Heart right ventricle (tissue), 16 donors: ENCODE data around the gene XPO1. TPM values are rescaled to one million over a fixed set of nuclear protein-coding genes. Genes with fewer than 3 reads are reported as not detected.

Experiments
- ATAC-seq, 8 donors: fragments of 200-7000 bp; cut with Tn5 transposase; one replicate each; pipeline ENCODE4 v1.9.1; 2020; ENCODE audit warnings: mild to moderate bottlenecking in 8 of 8, moderate library complexity in 8 of 8, moderate number of reproducible peaks in 1 of 8
- DNase-seq, 2 donors: peaks; one replicate each; pipeline ENCODE4 v3.0.0-alpha.2; 2020
- H3K27ac ChIP-seq, 10 donors: fragments of 200-600 bp; sonication (generic) in 2 of 10; one replicate each; pipeline versions ENCODE4 v1.5.0 to v1.8.0; 2020 to 2022; ENCODE audit warnings: mild to moderate bottlenecking in 3 of 10
- H3K27me3 ChIP-seq, 7 donors: fragments of 200-600 bp; one replicate each; pipeline ENCODE4 v1.8.0; 2021 to 2022; ENCODE audit warnings: mild to moderate bottlenecking in 2 of 7
- H3K36me3 ChIP-seq, 9 donors: fragments of 200-600 bp; sonication (generic) in 1 of 9; one replicate each; pipeline versions ENCODE4 v1.5.0 to v1.8.0; 2020 to 2022; ENCODE audit warnings: mild to moderate bottlenecking in 2 of 9
- H3K4me1 ChIP-seq, 9 donors: fragments of 200-600 bp; sonication (generic) in 1 of 9; one replicate each; pipeline versions ENCODE4 v1.5.0 to v1.8.0; 2020 to 2022; ENCODE audit warnings: mild to moderate bottlenecking in 4 of 9
- H3K4me3 ChIP-seq, 10 donors: fragments of 200-600 bp; sonication (generic) in 2 of 10; one replicate each; pipeline versions ENCODE4 v1.5.0 to v1.8.0; 2020 to 2022; ENCODE audit warnings: mild to moderate bottlenecking in 7 of 10, moderate library complexity in 2 of 10
- H3K9me3 ChIP-seq, 11 donors: fragments of 200-600 bp in 10 of 11; sonication (generic) in 2 of 11; one replicate each; pipeline versions ENCODE4 v1.5.0 to v1.8.0; 2013 to 2022; ENCODE audit warnings: mild to moderate bottlenecking in 2 of 11, control low read depth in 1 of 11, moderate library complexity in 1 of 11
- WGBS, 2 donors: extraction: QIAGEN DNeasy Blood & Tissue Kit; methylation state at CpG; one replicate each; pipeline ENCODE4 v1.1.7; 2013; ENCODE audit warnings: inconsistent platforms in 1 of 2; 5-methylcytosine and 5-hydroxymethylcytosine counted together
- intact Hi-C, 10 donors: fragments of 100-400 bp; cut with DNase I; formaldehyde crosslinking; loops; one replicate each; pipeline versions ENCODE4 v1.11.1 to v1.14.2; 2022
- polyA plus RNA-seq, 2 donors: library from polyadenylated mRNA; stranded (reverse); fragments of 200-250 nt; gene quantifications; one replicate each; pipeline ENCODE4 v1.2.3, GENCODE V29; 2013
- total RNA-seq, 10 donors: library from RNA; stranded (reverse); fragmentation: NEBNext Ultra II Directional in 3 of 10; extraction: Animal tissue kit (Norgen Biotek cat#: 25700) in 3 of 10; gene quantifications; one replicate each; pipeline versions ENCODE4 v1.2.1 to v1.2.4, GENCODE V29; 2021 to 2023
- TF ChIP-seq, protein P1 (sequence below), 9 donors: fragments of 200-600 bp; sonication (generic) in 2 of 9; IDR thresholded peaks; one replicate each; pipeline versions ENCODE4 v1.5.0 to v1.8.0; 2021 to 2022; ENCODE audit warnings: antibody characterized with exemption in 9 of 9, mild to moderate bottlenecking in 5 of 9, moderate library complexity in 1 of 9
- donor health status: Arrhythmogenic right ventricular cardiomyopathy.
- donor health status: ischemic (EF 13 %, LVEDD 7.1; RV severe dilation, severe dysfunction).
- donor health status: healthy with polysubstance abuse.
- donor health status: DM: no; HTN: yes; CAD: no.
- donor health status: DM: no; HTN: no; CAD: no.
- donor health status: ischemic (EF 25% LVEDD 6.9; RV normal size, moderate dysfunction).
- donor health status: ischemic (EF 25% LVEDD 5.7; RV mildly dilated, moderate dysfunction).
- donor health status: healthy.
- donor health status: DM: yes; HTN: yes; CAD: no.
- donor health status: Ischemic cardiomyopathy.
- donor health status: ischemic (EF 35%, LVEDD 5.7; RV mildly dilated, moderate dysfunction).
- donor health status: nonischemic (EF 11% LVEDD 7.7; RV severe dilation, severe dysfunction).
- donor health status: DM: yes; HTN: yes; CAD: no.
- donor health status: PGD.
- donor health status: ischemic (EF 29% LVEDD 5.4; RV normal size, mild dysfunction).
- donor health status: nonischemic (EF 23%, LVEDD 6.1; RV moderate dilation, normal function).

XPO1 gene
- total and polyA plus RNA-seq, 12 donors: 49.2 to 77.3 (median 66.3) TPM

DNA sequence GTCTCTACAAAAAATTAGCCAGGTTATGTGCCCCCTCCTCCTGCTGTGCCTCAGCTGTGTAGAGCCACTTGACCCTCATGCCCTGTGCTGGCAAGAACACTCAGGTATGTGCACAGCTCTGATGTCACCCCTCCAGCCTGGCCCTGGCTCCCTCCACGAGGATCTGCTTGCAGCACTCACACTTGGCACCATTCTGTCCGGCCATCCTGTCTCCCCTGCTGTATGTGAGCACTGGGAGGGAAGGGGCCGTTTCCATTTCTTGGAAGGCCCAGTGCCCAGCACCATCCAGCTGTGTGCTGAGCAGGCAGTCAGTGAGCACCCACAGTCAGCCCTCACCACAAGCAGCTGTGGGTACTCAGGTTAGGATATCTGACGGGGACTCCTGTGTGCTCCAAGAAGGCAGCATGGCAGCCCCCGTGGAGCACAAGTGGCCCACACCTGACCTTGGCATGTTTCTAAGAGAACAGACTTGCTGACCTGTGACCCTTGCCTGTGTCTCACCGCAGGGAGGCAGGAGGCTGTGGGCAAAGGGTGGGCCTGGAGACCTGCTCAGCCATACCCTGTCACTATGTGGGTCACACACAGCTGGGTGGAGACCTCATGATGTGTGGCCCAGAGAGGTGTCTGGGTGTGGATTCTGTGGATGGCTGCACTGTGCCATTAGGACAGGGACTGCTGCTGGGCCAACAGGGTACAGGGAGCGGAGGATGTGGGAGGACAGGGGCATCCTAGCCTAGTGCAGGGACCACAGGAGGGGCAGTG, 98.7 kb downstream of the XPO1 start:
- ATAC-seq (peak; percentile 65 to 93 (median 86)), DNase-seq (peak; percentile 58 to 59)
- 58 to 66% methylated on average over 7 of the region's 7 CpGs for WGBS, 2 donors
- H3K9me3 ChIP-seq: peaks cover 0 to 28% (median 10%) of the 10 kb centered on the region in 11 donors
- H3K36me3 ChIP-seq: no peaks in the 10 kb centered on the region
- H3K27me3 ChIP-seq: no peaks in the 10 kb centered on the region
- H3K27ac ChIP-seq: peak overlapping the region; percentile 21 to 71 (median 51)
- peaks cover 8 to 84% (median 65%) of the 10 kb centered on the region in 9 donors for H3K4me1 ChIP-seq
- intact Hi-C loops: no loop called here
- no peak overlapping the region for H3K4me3 ChIP-seq
- TF ChIP-seq, protein P1, sequence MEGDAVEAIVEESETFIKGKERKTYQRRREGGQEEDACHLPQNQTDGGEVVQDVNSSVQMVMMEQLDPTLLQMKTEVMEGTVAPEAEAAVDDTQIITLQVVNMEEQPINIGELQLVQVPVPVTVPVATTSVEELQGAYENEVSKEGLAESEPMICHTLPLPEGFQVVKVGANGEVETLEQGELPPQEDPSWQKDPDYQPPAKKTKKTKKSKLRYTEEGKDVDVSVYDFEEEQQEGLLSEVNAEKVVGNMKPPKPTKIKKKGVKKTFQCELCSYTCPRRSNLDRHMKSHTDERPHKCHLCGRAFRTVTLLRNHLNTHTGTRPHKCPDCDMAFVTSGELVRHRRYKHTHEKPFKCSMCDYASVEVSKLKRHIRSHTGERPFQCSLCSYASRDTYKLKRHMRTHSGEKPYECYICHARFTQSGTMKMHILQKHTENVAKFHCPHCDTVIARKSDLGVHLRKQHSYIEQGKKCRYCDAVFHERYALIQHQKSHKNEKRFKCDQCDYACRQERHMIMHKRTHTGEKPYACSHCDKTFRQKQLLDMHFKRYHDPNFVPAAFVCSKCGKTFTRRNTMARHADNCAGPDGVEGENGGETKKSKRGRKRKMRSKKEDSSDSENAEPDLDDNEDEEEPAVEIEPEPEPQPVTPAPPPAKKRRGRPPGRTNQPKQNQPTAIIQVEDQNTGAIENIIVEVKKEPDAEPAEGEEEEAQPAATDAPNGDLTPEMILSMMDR (IDR thresholded peaks at IDR 0.05): no peak

DNA sequence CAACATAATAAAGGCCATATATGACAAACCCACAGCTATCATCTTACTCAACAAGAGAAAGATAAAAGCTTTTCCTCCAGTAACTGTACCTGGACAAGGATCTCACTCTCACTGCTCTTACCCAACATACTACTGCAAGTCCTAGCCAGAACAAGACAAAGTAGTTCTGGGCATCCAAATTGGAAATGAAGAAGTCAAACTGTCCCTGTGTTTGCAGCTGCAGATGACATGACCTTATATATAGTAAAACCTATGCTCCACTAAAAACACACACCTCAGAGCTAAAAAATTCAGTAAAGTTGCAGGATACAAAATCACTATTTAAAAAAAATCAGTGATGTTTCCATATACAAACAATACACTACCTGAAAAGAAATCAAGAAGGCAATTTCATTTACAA, 99.5 kb downstream of the XPO1 start:
- DNase-seq (no peak), ATAC-seq (no peak)
- peaks cover 11 to 84% (median 69%) of the 10 kb centered on the region in 9 donors for H3K4me1 ChIP-seq
- H3K27me3 ChIP-seq: no peaks in the 10 kb centered on the region
- no peaks in the 10 kb centered on the region for H3K36me3 ChIP-seq
- H3K4me3 ChIP-seq: no peak overlapping the region
- intact Hi-C loops: no loop called here
- peak overlapping the region in 6 of 10 donors; percentile 41 to 71 (median 60) for H3K27ac ChIP-seq
- TF ChIP-seq, protein P1 (IDR thresholded peaks at IDR 0.05): no peak
- peaks cover 0 to 28% (median 10%) of the 10 kb centered on the region in 11 donors for H3K9me3 ChIP-seq

DNA sequence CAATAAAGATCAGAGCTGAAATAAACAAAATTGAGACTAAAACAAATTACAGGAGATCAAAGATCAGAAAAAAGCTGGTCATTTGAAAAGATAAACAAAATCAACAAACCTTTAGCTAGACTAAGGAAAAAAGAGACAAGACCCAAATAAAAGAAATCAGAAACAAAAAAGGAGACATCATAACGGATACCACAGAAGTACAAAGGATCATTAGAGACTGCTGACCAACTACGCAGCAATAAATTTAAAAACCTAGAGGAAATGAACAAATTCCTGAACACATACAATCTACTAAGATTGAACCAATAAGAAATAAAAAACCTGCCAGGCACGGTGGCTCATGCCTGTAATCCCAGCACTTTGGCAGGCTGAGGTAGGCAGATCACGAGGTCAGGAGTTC, 101.0 kb downstream of the XPO1 start:
- intact Hi-C loops: no loop called here
- Histone ChIP-seq H3K4me1 (peaks cover 11 to 80% (median 68%) of the 10 kb centered on the region in 9 donors), H3K4me3 (no peak overlapping the region), H3K27me3 (no peaks in the 10 kb centered on the region), H3K9me3 (peaks cover 0 to 28% (median 10%) of the 10 kb centered on the region in 11 donors), H3K27ac (peak overlapping the region in 1 of 10 donors; percentile 67), H3K36me3 (no peaks in the 10 kb centered on the region)
- TF ChIP-seq, protein P1 (IDR thresholded peaks at IDR 0.05): no peak
- DNase-seq: no peak
- no peak for ATAC-seq
- 96 to 97% methylated on average over 4 of the region's 4 CpGs for WGBS, 2 donors

DNA sequence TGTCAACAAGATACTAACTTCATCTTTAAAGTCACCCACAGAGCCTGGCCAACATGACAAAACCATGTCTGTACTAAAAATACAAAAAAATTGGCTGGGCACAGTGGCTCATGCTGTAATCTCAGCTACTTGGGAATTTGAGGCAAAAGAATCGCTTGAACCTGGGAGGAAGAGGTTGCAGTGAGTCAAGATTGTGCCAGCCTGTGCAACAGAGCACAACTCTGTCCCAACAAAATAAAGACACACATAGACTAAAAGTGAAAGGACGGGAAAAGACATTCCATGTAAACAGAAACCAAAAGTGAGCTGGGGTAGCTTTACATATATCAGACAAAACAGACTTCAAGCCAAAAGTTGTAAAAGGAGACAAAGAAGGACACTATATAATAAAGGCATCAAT, 102.1 kb downstream of the XPO1 start:
- H3K4me1 ChIP-seq: peaks cover 11 to 71% (median 57%) of the 10 kb centered on the region in 9 donors
- H3K4me3 ChIP-seq: peak overlapping the region in 3 of 10 donors; percentile 10 to 13 (median 11)

More for the DNA sequence above, 102.1 kb downstream of the XPO1 start:
- DNase-seq (no peak), ATAC-seq (peak in 3 of 8 donors; percentile 21 to 39 (median 30))
- no peaks in the 10 kb centered on the region for H3K27me3 ChIP-seq
- no peaks in the 10 kb centered on the region for H3K36me3 ChIP-seq
- WGBS, 2 donors: 35 to 37% methylated on average over 2 of the region's 2 CpGs
- peaks cover 0 to 28% (median 10%) of the 10 kb centered on the region in 11 donors for H3K9me3 ChIP-seq
- peak overlapping the region in 6 of 10 donors; percentile 35 to 67 (median 47) for H3K27ac ChIP-seq
- intact Hi-C loops: no loop called here
- TF ChIP-seq, protein P1 (IDR thresholded peaks at IDR 0.05): no peak
